ENCODE data around the gene SWT1. TPM values are rescaled to one million over a fixed set of nuclear protein-coding genes. Genes with fewer than 3 reads are reported as not detected.

SWT1 gene
- total and polyA plus RNA-seq, 10 donors = 1.3 to 12.8 (median 6.6) TPM

DNA sequence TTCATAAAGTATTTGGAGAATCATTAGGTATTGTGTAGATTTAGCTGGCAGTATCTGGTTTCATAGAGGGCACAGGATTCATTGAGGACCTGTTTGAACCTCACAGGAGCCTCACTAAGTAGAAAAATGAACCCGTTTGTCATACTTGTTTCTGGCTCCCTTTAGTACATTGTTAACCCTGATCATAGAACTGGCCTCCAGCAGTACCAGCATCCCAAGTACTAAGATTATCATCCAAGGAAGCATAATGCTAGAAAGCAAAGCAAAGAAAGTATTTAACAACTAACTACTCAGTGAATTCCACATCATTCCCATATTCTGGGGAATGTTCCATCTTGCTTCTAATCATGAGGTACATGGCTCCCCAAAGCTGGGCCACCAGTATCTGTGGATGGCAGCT lies 105.2 kb downstream of the SWT1 start:
- H3K27ac ChIP-seq = no peak overlapping the region
- intact Hi-C loops (cut with DNase I; ENCODE audit: low total_unique reads) = no loop called here
- DNase-seq = no peak
- no peaks in the 10 kb centered on the region for H3K4me1 ChIP-seq
- no peak overlapping the region for H3K4me3 ChIP-seq
- no peaks in the 10 kb centered on the region for H3K9me3 ChIP-seq
- no peaks in the 10 kb centered on the region for H3K36me3 ChIP-seq
- no peaks in the 10 kb centered on the region for H3K27me3 ChIP-seq (replicated peaks in 1 of 7)
- TF ChIP-seq POLR2AphosphoS5 (IDR thresholded peaks at IDR 0.05) (no peak), POLR2A (IDR thresholded peaks at IDR 0.05) (no peak)
- TF ChIP-seq, protein P1, sequence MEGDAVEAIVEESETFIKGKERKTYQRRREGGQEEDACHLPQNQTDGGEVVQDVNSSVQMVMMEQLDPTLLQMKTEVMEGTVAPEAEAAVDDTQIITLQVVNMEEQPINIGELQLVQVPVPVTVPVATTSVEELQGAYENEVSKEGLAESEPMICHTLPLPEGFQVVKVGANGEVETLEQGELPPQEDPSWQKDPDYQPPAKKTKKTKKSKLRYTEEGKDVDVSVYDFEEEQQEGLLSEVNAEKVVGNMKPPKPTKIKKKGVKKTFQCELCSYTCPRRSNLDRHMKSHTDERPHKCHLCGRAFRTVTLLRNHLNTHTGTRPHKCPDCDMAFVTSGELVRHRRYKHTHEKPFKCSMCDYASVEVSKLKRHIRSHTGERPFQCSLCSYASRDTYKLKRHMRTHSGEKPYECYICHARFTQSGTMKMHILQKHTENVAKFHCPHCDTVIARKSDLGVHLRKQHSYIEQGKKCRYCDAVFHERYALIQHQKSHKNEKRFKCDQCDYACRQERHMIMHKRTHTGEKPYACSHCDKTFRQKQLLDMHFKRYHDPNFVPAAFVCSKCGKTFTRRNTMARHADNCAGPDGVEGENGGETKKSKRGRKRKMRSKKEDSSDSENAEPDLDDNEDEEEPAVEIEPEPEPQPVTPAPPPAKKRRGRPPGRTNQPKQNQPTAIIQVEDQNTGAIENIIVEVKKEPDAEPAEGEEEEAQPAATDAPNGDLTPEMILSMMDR (IDR thresholded peaks at IDR 0.05 in 8 of 11, conservative IDR thresholded peaks at IDR 0.05 in 3 of 11) = no peak
- WGBS, 5 donors = 90 to 100% (median 96%) methylated on average over 1 of the region's 1 CpG

DNA sequence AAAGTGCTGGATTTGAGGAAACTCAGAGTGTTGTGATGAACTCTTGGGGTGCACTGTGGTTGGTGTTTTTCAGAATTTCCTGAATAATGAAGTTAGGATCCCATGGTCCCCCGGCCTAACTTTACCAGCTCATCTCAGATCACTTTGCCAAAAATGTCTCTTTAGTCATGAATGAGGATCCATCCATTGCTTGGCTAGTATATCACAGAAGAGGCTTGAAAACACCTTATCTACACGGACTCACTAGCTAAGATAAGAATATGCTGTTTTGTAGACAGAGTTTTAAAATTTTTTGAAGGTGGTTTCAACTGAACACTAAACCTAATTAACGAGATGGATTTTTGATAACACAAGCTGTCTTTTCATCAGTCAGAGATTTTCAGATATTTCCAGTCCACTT lies 106.3 kb downstream of the SWT1 start:
- Histone ChIP-seq H3K9me3 (no peaks in the 10 kb centered on the region), H3K4me3 (no peak overlapping the region), H3K36me3 (no peaks in the 10 kb centered on the region), H3K4me1 (no peaks in the 10 kb centered on the region), H3K27me3 (replicated peaks in 1 of 7) (no peaks in the 10 kb centered on the region), H3K27ac (no peak overlapping the region)
- TF ChIP-seq POLR2A (IDR thresholded peaks at IDR 0.05) = no peak
- TF ChIP-seq, protein P1 (IDR thresholded peaks at IDR 0.05 in 8 of 11, conservative IDR thresholded peaks at IDR 0.05 in 3 of 11) = no peak
- TF ChIP-seq POLR2AphosphoS5 (IDR thresholded peaks at IDR 0.05) = no peak
- intact Hi-C loops (cut with DNase I; ENCODE audit: low total_unique reads) = no loop called here
- WGBS, 5 donors = 91 to 97% (median 93%) methylated on average over 3 of the region's 3 CpGs
- no peak for DNase-seq

GRCh38 chr1:185263780-185264179 lies 106.8 kb downstream of the SWT1 start:
- TF ChIP-seq POLR2A (IDR thresholded peaks at IDR 0.05) (no peak), POLR2AphosphoS5 (IDR thresholded peaks at IDR 0.05) (no peak)
- TF ChIP-seq, protein P1 (IDR thresholded peaks at IDR 0.05 in 8 of 11, conservative IDR thresholded peaks at IDR 0.05 in 3 of 11) = no peak
- DNase-seq = no peak
- no peaks in the 10 kb centered on the region for H3K9me3 ChIP-seq
- 83 to 97% (median 93%) methylated on average over 1 of the region's 1 CpG for WGBS, 5 donors
- intact Hi-C loops (cut with DNase I; ENCODE audit: low total_unique reads) = no loop called here
- H3K36me3 ChIP-seq = no peaks in the 10 kb centered on the region
- H3K27ac ChIP-seq = no peak overlapping the region
- H3K27me3 ChIP-seq (replicated peaks in 1 of 7) = no peaks in the 10 kb centered on the region
- no peaks in the 10 kb centered on the region for H3K4me1 ChIP-seq
- no peak overlapping the region for H3K4me3 ChIP-seq

DNA sequence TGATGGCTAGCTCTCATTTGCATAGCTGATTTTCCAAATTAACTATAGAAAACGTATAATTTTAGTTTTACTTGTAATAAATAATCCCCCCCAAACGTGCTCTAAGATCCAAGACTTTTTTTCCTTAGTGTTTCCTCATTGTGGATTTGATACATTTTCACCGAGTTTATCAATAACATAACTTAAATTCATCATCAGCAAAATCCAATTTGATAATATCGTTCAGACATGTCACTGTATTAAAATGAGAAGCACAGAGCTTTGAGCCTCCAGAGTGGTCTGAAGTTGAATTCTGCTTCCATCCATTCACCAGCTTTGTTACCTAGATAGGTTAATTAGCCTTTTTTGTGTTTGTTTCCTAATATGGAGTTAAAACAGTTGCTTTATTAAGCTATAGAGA lies 108.3 kb downstream of the SWT1 start:
- no peak for DNase-seq
- intact Hi-C loops (cut with DNase I; ENCODE audit: low total_unique reads) = no loop called here
- WGBS, 5 donors = 91 to 95% (median 94%) methylated on average over 4 of the region's 4 CpGs
- no peaks in the 10 kb centered on the region for H3K27me3 ChIP-seq (replicated peaks in 1 of 7)
- H3K4me3 ChIP-seq = no peak overlapping the region
- H3K4me1 ChIP-seq = no peaks in the 10 kb centered on the region
- H3K27ac ChIP-seq = no peak overlapping the region
- H3K36me3 ChIP-seq = no peaks in the 10 kb centered on the region
- no peak for TF ChIP-seq POLR2AphosphoS5 (IDR thresholded peaks at IDR 0.05)
- no peak for TF ChIP-seq POLR2A (IDR thresholded peaks at IDR 0.05)
- TF ChIP-seq, protein P1 (IDR thresholded peaks at IDR 0.05 in 8 of 11, conservative IDR thresholded peaks at IDR 0.05 in 3 of 11) = no peak
- no peaks in the 10 kb centered on the region for H3K9me3 ChIP-seq

Data from spleen (tissue), 11 donors.